ENCODE results near the gene PAAF1. TPM values are rescaled to one million over a fixed set of nuclear protein-coding genes. Genes with fewer than 3 reads are reported as not detected.

Gene PAAF1
- polyA plus RNA-seq, 2 donors, result 6.2 to 9.5 TPM

GRCh38 chr11:73965076-73965763, 88.4 kb downstream of the PAAF1 start:
- 60 to 67% methylated on average over 10 of the region's 10 CpGs for WGBS, 2 donors

GRCh38 chr11:73965764-73966121, 88.9 kb downstream of the PAAF1 start:
- no peak overlapping the region for H3K27ac ChIP-seq (ENCODE audit: low read depth in 2 of 2, low read length in 1 of 2)
- 54 to 58% methylated on average over 2 of the region's 2 CpGs for whole genome bisulfite sequencing, 2 donors
- H3K9me3 ChIP-seq (ENCODE audit: control insufficient read depth in 2 of 2, insufficient read depth in 1 of 2, low read depth in 1 of 2, low read length in 1 of 2), result no peaks in the 10 kb centered on the region
- no peak overlapping the region for H3K4me3 ChIP-seq (ENCODE audit: low read depth in 1 of 2, low read length in 2 of 2)
- no peaks in the 10 kb centered on the region for H3K27me3 ChIP-seq (ENCODE audit: control insufficient read depth in 1 of 2, insufficient read depth in 2 of 2, low read length in 2 of 2)
- H3K36me3 ChIP-seq (ENCODE audit: control insufficient read depth in 2 of 2, insufficient read depth in 2 of 2, low read length in 1 of 2), result no peaks in the 10 kb centered on the region
- H3K4me1 ChIP-seq (ENCODE audit: control insufficient read depth in 2 of 2, insufficient read depth in 2 of 2, low read length in 1 of 2), result no peaks in the 10 kb centered on the region

More at GRCh38 chr11:73965076-73965763, 88.4 kb downstream of the PAAF1 start:
- H3K27ac ChIP-seq (ENCODE audit: low read depth in 2 of 2, low read length in 1 of 2), result no peak overlapping the region
- no peaks in the 10 kb centered on the region for H3K9me3 ChIP-seq (ENCODE audit: control insufficient read depth in 2 of 2, insufficient read depth in 1 of 2, low read depth in 1 of 2, low read length in 1 of 2)
- no peak overlapping the region for H3K4me3 ChIP-seq (ENCODE audit: low read depth in 1 of 2, low read length in 2 of 2)
- H3K36me3 ChIP-seq (ENCODE audit: control insufficient read depth in 2 of 2, insufficient read depth in 2 of 2, low read length in 1 of 2), result no peaks in the 10 kb centered on the region
- no peaks in the 10 kb centered on the region for H3K27me3 ChIP-seq (ENCODE audit: control insufficient read depth in 1 of 2, insufficient read depth in 2 of 2, low read length in 2 of 2)
- H3K4me1 ChIP-seq (ENCODE audit: control insufficient read depth in 2 of 2, insufficient read depth in 2 of 2, low read length in 1 of 2), result no peaks in the 10 kb centered on the region

GRCh38 chr11:73968356-73968966, 91.7 kb downstream of the PAAF1 start:
- H3K4me3 ChIP-seq (ENCODE audit: low read depth in 1 of 2, low read length in 2 of 2), result no peak overlapping the region
- H3K4me1 ChIP-seq (ENCODE audit: control insufficient read depth in 2 of 2, insufficient read depth in 2 of 2, low read length in 1 of 2), result peaks cover 0 to 3% of the 10 kb centered on the region in 2 donors
- WGBS, 2 donors, result 89 to 91% methylated on average over 15 of the region's 15 CpGs
- H3K27me3 ChIP-seq (ENCODE audit: control insufficient read depth in 1 of 2, insufficient read depth in 2 of 2, low read length in 2 of 2), result no peaks in the 10 kb centered on the region
- H3K9me3 ChIP-seq (ENCODE audit: control insufficient read depth in 2 of 2, insufficient read depth in 1 of 2, low read depth in 1 of 2, low read length in 1 of 2), result no peaks in the 10 kb centered on the region
- no peak overlapping the region for H3K27ac ChIP-seq (ENCODE audit: low read depth in 2 of 2, low read length in 1 of 2)
- no peaks in the 10 kb centered on the region for H3K36me3 ChIP-seq (ENCODE audit: control insufficient read depth in 2 of 2, insufficient read depth in 2 of 2, low read length in 1 of 2)

- no peaks in the 10 kb centered on the region for H3K27me3 ChIP-seq (ENCODE audit: control insufficient read depth in 1 of 2, insufficient read depth in 2 of 2, low read length in 2 of 2)
- 75 to 81% methylated on average over 2 of the region's 2 CpGs for WGBS, 2 donors
- no peaks in the 10 kb centered on the region for H3K9me3 ChIP-seq (ENCODE audit: control insufficient read depth in 2 of 2, insufficient read depth in 1 of 2, low read depth in 1 of 2, low read length in 1 of 2)
- H3K4me1 ChIP-seq (ENCODE audit: control insufficient read depth in 2 of 2, insufficient read depth in 2 of 2, low read length in 1 of 2), result peaks cover 4 to 6% of the 10 kb centered on the region in 2 donors
- H3K4me3 ChIP-seq (ENCODE audit: low read depth in 1 of 2, low read length in 2 of 2), result no peak overlapping the region
- no peak overlapping the region for H3K27ac ChIP-seq (ENCODE audit: low read depth in 2 of 2, low read length in 1 of 2)
- H3K36me3 ChIP-seq (ENCODE audit: control insufficient read depth in 2 of 2, insufficient read depth in 2 of 2, low read length in 1 of 2), result no peaks in the 10 kb centered on the region
Observed at GRCh38 chr11:73969091-73969490, 92.3 kb downstream of the PAAF1 start.

DNA sequence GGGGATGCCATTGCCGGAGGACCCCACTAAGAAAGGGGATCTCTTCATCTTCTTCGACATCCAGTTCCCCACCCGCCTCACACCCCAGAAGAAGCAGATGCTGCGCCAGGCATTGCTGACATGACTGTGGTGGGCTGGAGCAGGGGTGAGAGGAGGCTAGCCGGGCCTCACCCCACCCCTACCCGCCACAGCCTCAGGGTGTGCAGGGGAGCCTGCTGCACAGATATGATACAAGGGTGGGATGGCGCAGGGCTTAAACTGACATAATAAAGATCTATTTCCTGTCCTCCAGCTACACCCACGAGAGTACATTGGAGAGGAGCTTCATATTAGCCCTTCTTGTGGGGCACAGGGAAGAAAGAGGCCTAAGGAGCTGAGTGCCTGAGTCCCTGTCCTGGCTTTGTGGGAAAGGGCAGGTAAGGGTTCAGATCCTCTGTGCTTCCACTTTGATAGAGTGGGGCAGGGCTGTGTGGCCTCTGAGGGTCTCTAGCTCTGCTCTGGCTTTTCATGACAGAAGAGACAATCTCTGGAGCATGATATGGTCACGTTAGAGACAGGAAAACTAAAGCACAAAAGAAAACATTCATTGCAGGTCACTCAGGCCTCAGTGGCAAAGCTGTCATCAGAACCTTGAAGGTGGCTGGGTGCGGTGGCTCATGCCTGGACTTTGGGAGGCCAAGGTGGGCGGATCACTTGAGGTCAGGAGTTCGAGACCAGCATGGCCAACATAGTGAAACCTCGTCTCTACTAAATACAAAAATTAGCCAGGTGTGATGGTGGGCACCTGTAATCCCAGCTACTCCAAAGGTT, 93.4 kb downstream of the PAAF1 start:
- no peaks in the 10 kb centered on the region for H3K9me3 ChIP-seq (ENCODE audit: control insufficient read depth in 2 of 2, insufficient read depth in 1 of 2, low read depth in 1 of 2, low read length in 1 of 2)
- peaks cover 0 to 4% of the 10 kb centered on the region in 2 donors for H3K36me3 ChIP-seq (ENCODE audit: control insufficient read depth in 2 of 2, insufficient read depth in 2 of 2, low read length in 1 of 2)
- H3K27me3 ChIP-seq (ENCODE audit: control insufficient read depth in 1 of 2, insufficient read depth in 2 of 2, low read length in 2 of 2), result no peaks in the 10 kb centered on the region
- H3K27ac ChIP-seq (ENCODE audit: low read depth in 2 of 2, low read length in 1 of 2), result no peak overlapping the region
- no peak overlapping the region for H3K4me3 ChIP-seq (ENCODE audit: low read depth in 1 of 2, low read length in 2 of 2)
- WGBS, 2 donors, result 79 to 82% methylated on average over 13 of the region's 13 CpGs
- peaks cover 6 to 12% of the 10 kb centered on the region in 2 donors for H3K4me1 ChIP-seq (ENCODE audit: control insufficient read depth in 2 of 2, insufficient read depth in 2 of 2, low read length in 1 of 2)

DNA sequence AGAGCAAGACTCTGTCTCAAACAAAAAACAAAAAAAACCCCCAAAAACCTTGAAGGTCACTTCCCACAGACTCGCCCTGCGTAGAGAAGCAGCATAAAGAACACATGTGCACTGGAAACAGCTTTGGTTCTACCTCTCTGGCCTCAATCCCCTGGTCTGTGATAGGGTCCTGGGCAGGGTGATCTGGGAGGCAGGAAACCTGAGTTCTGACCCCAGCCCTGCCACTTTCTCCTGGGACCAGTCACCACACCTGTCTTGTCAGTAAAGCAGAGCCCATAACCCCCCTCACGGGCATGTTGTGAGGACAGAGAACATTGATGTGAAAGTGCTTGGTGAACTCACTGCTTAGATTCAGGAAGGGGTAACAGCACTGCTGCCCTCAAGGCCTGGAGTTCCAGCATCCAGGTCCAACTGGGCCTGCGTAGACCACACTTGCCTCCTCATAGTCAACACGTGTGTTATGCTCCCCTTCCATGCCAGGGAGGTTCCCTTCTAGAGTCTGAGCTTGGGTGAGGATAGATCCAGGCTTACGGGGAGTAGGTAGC, 94.4 kb downstream of the PAAF1 start:
- Histone ChIP-seq H3K4me3 (ENCODE audit: low read depth in 1 of 2, low read length in 2 of 2) (no peak overlapping the region), H3K4me1 (ENCODE audit: control insufficient read depth in 2 of 2, insufficient read depth in 2 of 2, low read length in 1 of 2) (peaks cover 6 to 12% of the 10 kb centered on the region in 2 donors), H3K27ac (ENCODE audit: low read depth in 2 of 2, low read length in 1 of 2) (no peak overlapping the region), H3K9me3 (ENCODE audit: control insufficient read depth in 2 of 2, insufficient read depth in 1 of 2, low read depth in 1 of 2, low read length in 1 of 2) (no peaks in the 10 kb centered on the region), H3K36me3 (ENCODE audit: control insufficient read depth in 2 of 2, insufficient read depth in 2 of 2, low read length in 1 of 2) (peaks cover 0 to 4% of the 10 kb centered on the region in 2 donors), H3K27me3 (ENCODE audit: control insufficient read depth in 1 of 2, insufficient read depth in 2 of 2, low read length in 2 of 2) (no peaks in the 10 kb centered on the region)
- 83 to 84% methylated on average over 6 of the region's 6 CpGs for WGBS, 2 donors

- Histone ChIP-seq H3K4me3 (ENCODE audit: low read depth in 1 of 2, low read length in 2 of 2) (no peak overlapping the region), H3K36me3 (ENCODE audit: control insufficient read depth in 2 of 2, insufficient read depth in 2 of 2, low read length in 1 of 2) (peaks cover 0 to 4% of the 10 kb centered on the region in 2 donors), H3K9me3 (ENCODE audit: control insufficient read depth in 2 of 2, insufficient read depth in 1 of 2, low read depth in 1 of 2, low read length in 1 of 2) (no peaks in the 10 kb centered on the region), H3K27me3 (ENCODE audit: control insufficient read depth in 1 of 2, insufficient read depth in 2 of 2, low read length in 2 of 2) (no peaks in the 10 kb centered on the region), H3K27ac (ENCODE audit: low read depth in 2 of 2, low read length in 1 of 2) (no peak overlapping the region), H3K4me1 (ENCODE audit: control insufficient read depth in 2 of 2, insufficient read depth in 2 of 2, low read length in 1 of 2) (peaks cover 6 to 12% of the 10 kb centered on the region in 2 donors)
- 70 to 78% methylated on average over 1 of the region's 1 CpG for WGBS, 2 donors
Observed at GRCh38 chr11:73972187-73972586, 95.4 kb downstream of the PAAF1 start.

- no peaks in the 10 kb centered on the region for H3K9me3 ChIP-seq (ENCODE audit: control insufficient read depth in 2 of 2, insufficient read depth in 1 of 2, low read depth in 1 of 2, low read length in 1 of 2)
- peaks cover 0 to 4% of the 10 kb centered on the region in 2 donors for H3K36me3 ChIP-seq (ENCODE audit: control insufficient read depth in 2 of 2, insufficient read depth in 2 of 2, low read length in 1 of 2)
- peaks cover 6 to 12% of the 10 kb centered on the region in 2 donors for H3K4me1 ChIP-seq (ENCODE audit: control insufficient read depth in 2 of 2, insufficient read depth in 2 of 2, low read length in 1 of 2)
- no peaks in the 10 kb centered on the region for H3K27me3 ChIP-seq (ENCODE audit: control insufficient read depth in 1 of 2, insufficient read depth in 2 of 2, low read length in 2 of 2)
- H3K27ac ChIP-seq (ENCODE audit: low read depth in 2 of 2, low read length in 1 of 2), result no peak overlapping the region
- H3K4me3 ChIP-seq (ENCODE audit: low read depth in 1 of 2, low read length in 2 of 2), result no peak overlapping the region
- 80 to 87% methylated on average over 11 of the region's 11 CpGs for WGBS, 2 donors
Observed at GRCh38 chr11:73972620-73973449, 96.0 kb downstream of the PAAF1 start.

All from esophagus (tissue), 2 donors.